OCI-LY7 (cell line): ENCODE data around the gene ITGAV. TPM values are rescaled to one million over a fixed set of nuclear protein-coding genes. Genes with fewer than 3 reads are reported as not detected.
"Not testable (repeated sequence)": the region's sequence is repeated elsewhere in the genome, so short reads cannot be mapped to it uniquely, and the experiment has no call there.

ENCODE experiments used
- BruUV-seq: library from RNA; stranded (reverse); fragments of 400-500 nt; replicated peaks from 2 replicates; lab custom pipeline; 2021; lab: Mats Ljungman, UMichigan
- CTCF ChIA-PET: fragments of 300-600 bp; sonication (Branson Sonifier 250); formaldehyde crosslinking; loops from one replicate; lab custom pipeline; 2022; ENCODE audit warnings: antibody characterized with exemption; ENCODE audit not compliant: unreplicated experiment; lab: Charles Lee
- POLR2A ChIA-PET: fragments of 300-600 bp; sonication (Branson Sonifier 250); formaldehyde crosslinking; loops from one replicate; lab custom pipeline; 2022; ENCODE audit warnings: antibody characterized with exemption; lab: Charles Lee
- DNase-seq: peaks from one replicate; pipeline ENCODE4 v3.0.0-alpha.2; 2015; ENCODE audit warnings: low spot score
- H2AFZ ChIP-seq: fragments of 200-600 bp; sonication (generic), shearing (Covaris generic); 2 replicates; pipeline ENCODE4 v1.6.1; 2014; ENCODE audit warnings: mild to moderate bottlenecking, antibody characterized with exemption, low read length, moderate library complexity
- H3K27ac ChIP-seq: fragments of 200-600 bp; sonication (generic); 2 replicates; pipeline ENCODE4 v1.5.1; 2014; ENCODE audit warnings: mixed run types, low read depth, mild to moderate bottlenecking, moderate library complexity, low read length, inconsistent platforms; ENCODE audit not compliant: poor library complexity, severe bottlenecking
- H3K36me3 ChIP-seq: fragments of 200-600 bp; sonication (generic); 2 replicates; pipeline ENCODE4 v1.6.1; 2014; ENCODE audit warnings: mild to moderate bottlenecking, antibody characterized with exemption, low read length, moderate library complexity, mixed read lengths; ENCODE audit not compliant: insufficient read depth
- H3K4me1 ChIP-seq: fragments of 200-600 bp; sonication (generic); 2 replicates; pipeline ENCODE4 v1.5.1; 2014; ENCODE audit warnings: mild to moderate bottlenecking, low read length; ENCODE audit not compliant: insufficient read depth, poor library complexity, severe bottlenecking
- H3K4me2 ChIP-seq: fragments of 200-600 bp; sonication (generic); 2 replicates; pipeline ENCODE4 v1.6.1; 2014; ENCODE audit warnings: mild to moderate bottlenecking, low read length
- H3K4me3 ChIP-seq: fragments of 200-600 bp; sonication (generic); 2 replicates; pipeline ENCODE4 v1.5.1; 2014; ENCODE audit warnings: mild to moderate bottlenecking, low read depth, low read length; ENCODE audit not compliant: poor library complexity, severe bottlenecking
- H3K79me2 ChIP-seq: fragments of 200-600 bp; sonication (generic); 2 replicates; pipeline ENCODE4 v1.6.1; 2016; ENCODE audit warnings: low read depth, mild to moderate bottlenecking, low read length, moderate library complexity, mixed read lengths; ENCODE audit not compliant: insufficient read depth
- H3K9me2 ChIP-seq: fragments of 200-600 bp; sonication (generic); 2 replicates; pipeline ENCODE4 v1.6.1; 2016; ENCODE audit warnings: mild to moderate bottlenecking, low read length, mixed read lengths; ENCODE audit not compliant: insufficient read depth
- H3K9me3 ChIP-seq: fragments of 200-600 bp; sonication (generic); 2 replicates; pipeline ENCODE4 v1.6.1; 2014; ENCODE audit warnings: mild to moderate bottlenecking, mixed run types, low read length, mixed read lengths
- H4K20me1 ChIP-seq: fragments of 200-600 bp; sonication (generic); 2 replicates; pipeline ENCODE4 v1.6.1; 2014; ENCODE audit warnings: mild to moderate bottlenecking, antibody characterized with exemption, low read length, moderate library complexity, mixed read lengths; ENCODE audit not compliant: insufficient read depth
- CTCF ChIP-seq: fragments of 200-600 bp; sonication (generic); conservative IDR thresholded peaks from 2 replicates; pipeline ENCODE4 v1.5.1; 2014; ENCODE audit warnings: mild to moderate bottlenecking, antibody characterized with exemption, low read length, moderate library complexity, mixed read lengths
- EZH2phosphoT487 ChIP-seq: fragments of 200-600 bp; sonication (generic); IDR thresholded peaks from 2 replicates; pipeline ENCODE4 v1.6.1; 2018; ENCODE audit warnings: low read depth, borderline replicate concordance, mild to moderate bottlenecking, mixed run types, antibody characterized with exemption, low read length, moderate library complexity, mixed read lengths
- intact Hi-C: fragments of 100-400 bp; cut with micrococcal nuclease; formaldehyde crosslinking; loops from one replicate; pipeline ENCODE4 v1.10.0; 2022; ENCODE audit not compliant: unreplicated experiment
- total RNA-seq, 2 experiments: library from RNA; depleted of rRNA in 1 of 2; stranded (reverse); fragments of >200 nt in 1 of 2; shearing (Covaris generic) in 1 of 2; gene quantifications; 2 replicates each; pipeline ENCODE4 v1.2.3, GENCODE V29; 2014 to 2022

The ITGAV gene
- total RNA-seq, 2 experiments from 2014 or later, result 1.1 to 3.2 TPM

- POLR2A ChIA-PET, result no interaction called here
These were observed 28.2 kb upstream of the ITGAV start for GRCh38 chr2:186561467-186562208.

DNA sequence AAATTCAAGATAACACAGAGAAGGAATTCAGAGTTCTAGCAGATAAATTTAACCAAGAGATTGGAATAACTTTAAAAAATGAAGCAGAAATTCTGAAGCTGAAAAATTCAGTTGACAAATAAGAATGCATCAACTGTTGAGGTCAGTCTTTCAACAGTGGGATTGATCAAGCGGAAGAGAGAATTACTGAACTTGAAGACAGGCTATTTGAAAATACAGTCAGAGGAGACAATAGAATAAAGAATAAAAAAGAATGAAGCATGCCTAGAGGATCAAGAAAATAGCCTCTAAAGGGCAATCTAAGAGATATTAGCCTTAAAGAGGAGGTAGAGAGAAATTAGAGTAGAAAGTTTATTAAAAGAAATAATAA, 27.7 kb upstream of the ITGAV start:
- TF ChIP-seq CTCF (no peak), EZH2phosphoT487 (no peak)
- CTCF ChIA-PET, result no interaction called here
- H3K4me3 ChIP-seq, result no peak overlapping the region

More at GRCh38 chr2:186561467-186562208, 28.2 kb upstream of the ITGAV start:
- H3K4me1 ChIP-seq, result no peaks in the 10 kb centered on the region
- no peaks in the 10 kb centered on the region for H3K36me3 ChIP-seq
- no peak overlapping the region for H3K4me2 ChIP-seq
- no TSS peak for BruUV-seq
- no peaks in the 10 kb centered on the region for H3K9me3 ChIP-seq
- H3K9me2 ChIP-seq, result no peaks in the 10 kb centered on the region
- H3K4me3 ChIP-seq, result no peak overlapping the region
- TF ChIP-seq CTCF (no peak), EZH2phosphoT487 (no peak)
- intact Hi-C loops, result no loop called here
- no peak overlapping the region for H2AFZ ChIP-seq
- no peaks in the 10 kb centered on the region for H3K79me2 ChIP-seq
- H3K27ac ChIP-seq, result no peak overlapping the region
- H4K20me1 ChIP-seq, result no peaks in the 10 kb centered on the region
- DNase-seq, result no peak
- CTCF ChIA-PET, result no interaction called here

DNA sequence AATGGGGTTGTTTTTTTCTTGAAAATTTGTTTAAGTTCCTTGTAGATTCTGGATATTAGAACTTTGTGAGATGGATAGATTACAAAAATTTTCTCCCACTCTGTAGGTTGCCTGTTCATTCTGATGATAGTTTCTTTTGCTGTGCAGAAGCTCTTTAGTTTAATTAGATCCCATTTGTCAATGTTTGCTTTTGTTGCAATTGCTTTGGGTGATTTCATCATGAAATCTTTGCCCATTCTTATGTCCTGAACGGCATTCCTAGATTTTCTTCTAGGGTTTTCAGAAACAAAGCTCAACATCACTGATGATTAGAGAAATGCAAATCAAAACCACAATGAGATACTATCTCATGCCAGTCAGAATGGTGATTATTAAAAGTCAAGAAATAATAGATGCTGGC, 21.3 kb upstream of the ITGAV start:
- BruUV-seq, CTCF ChIA-PET, intact Hi-C loops: not testable (repeated sequence)

More for the DNA sequence above, 27.7 kb upstream of the ITGAV start:
- Histone ChIP-seq H3K36me3 (no peaks in the 10 kb centered on the region), H3K4me2 (no peak overlapping the region), H3K4me1 (no peaks in the 10 kb centered on the region), H2AFZ (no peak overlapping the region), H3K27ac (no peak overlapping the region), H4K20me1 (no peaks in the 10 kb centered on the region), H3K9me3 (no peaks in the 10 kb centered on the region), H3K79me2 (no peaks in the 10 kb centered on the region), H3K9me2 (no peaks in the 10 kb centered on the region)
- no peak for DNase-seq
- POLR2A ChIA-PET, result no interaction called here
- no TSS peak for BruUV-seq
- intact Hi-C loops, result no loop called here

GRCh38 chr2:186569127-186569526, 20.7 kb upstream of the ITGAV start:
- H3K9me2 ChIP-seq, POLR2A ChIA-PET, DNase-seq, H3K79me2 ChIP-seq, H3K4me1 ChIP-seq, CTCF ChIA-PET, intact Hi-C loops, H3K4me3 ChIP-seq, BruUV-seq, H3K9me3 ChIP-seq, H4K20me1 ChIP-seq, H3K36me3 ChIP-seq, H3K4me2 ChIP-seq, H3K27ac ChIP-seq, H2AFZ ChIP-seq: not testable (repeated sequence)

More for the DNA sequence above, 21.3 kb upstream of the ITGAV start:
- H3K27ac ChIP-seq, H3K9me2 ChIP-seq, H3K36me3 ChIP-seq, H3K4me3 ChIP-seq, H3K9me3 ChIP-seq, DNase-seq, H2AFZ ChIP-seq, POLR2A ChIA-PET, H3K4me1 ChIP-seq, H3K79me2 ChIP-seq, H4K20me1 ChIP-seq, H3K4me2 ChIP-seq: not testable (repeated sequence)
